Astrocyte (in vitro differentiated cells and primary cell): ENCODE data around the gene CTXND1.

Experiments
- CTCF ChIP-seq: IDR thresholded peaks from 2 replicates; pipeline ENCODE4 v1.5.1; 2011; ENCODE audit warnings: low read depth, mild to moderate bottlenecking, inconsistent platforms, low read length, moderate library complexity; ENCODE audit not compliant: insufficient read depth
- EZH2 ChIP-seq: IDR thresholded peaks from 2 replicates; pipeline ENCODE4 v1.6.1; 2012; ENCODE audit warnings: mild to moderate bottlenecking, low read length, inconsistent platforms; ENCODE audit not compliant: insufficient read depth

- TF ChIP-seq EZH2: no peak
- TF ChIP-seq CTCF: no peak
Measured at GRCh38 chr15:80207887-80208286, 44.1 kb downstream of the CTXND1 start.
